CD4-positive, alpha-beta T cell treated with Interleukin-17A for 1 hour (primary cell): Measurements from ENCODE around the gene SMG7.
A peak's percentile ranks its signal among the peaks of the same experiment; 100 is the strongest.

Experiments used
- DNase-seq: peaks from one replicate; pipeline ENCODE4 v3.0.0-alpha.2; 2020

The SMG7 gene

DNA sequence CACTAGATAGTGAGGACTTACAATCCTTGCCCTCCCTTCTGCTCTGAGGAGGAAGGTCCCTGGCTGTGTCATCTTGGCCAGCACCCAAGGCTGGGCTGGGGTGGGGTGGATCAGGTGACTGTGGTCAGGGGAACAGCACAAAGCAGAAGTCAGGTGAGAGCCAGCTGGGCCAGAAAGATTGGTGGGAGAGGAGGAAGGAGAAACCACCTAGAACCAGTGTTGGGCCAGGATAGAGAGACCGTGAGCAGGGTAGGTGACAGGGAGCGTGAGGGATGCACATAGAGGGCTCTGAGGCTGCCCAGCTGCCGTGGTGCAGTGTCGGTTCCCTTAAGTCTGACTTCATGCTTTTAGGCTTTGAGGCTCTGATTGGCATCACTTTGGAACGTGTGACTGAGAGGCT lies 95.3 kb downstream of the SMG7 start:
- no peak for DNase-seq

DNA sequence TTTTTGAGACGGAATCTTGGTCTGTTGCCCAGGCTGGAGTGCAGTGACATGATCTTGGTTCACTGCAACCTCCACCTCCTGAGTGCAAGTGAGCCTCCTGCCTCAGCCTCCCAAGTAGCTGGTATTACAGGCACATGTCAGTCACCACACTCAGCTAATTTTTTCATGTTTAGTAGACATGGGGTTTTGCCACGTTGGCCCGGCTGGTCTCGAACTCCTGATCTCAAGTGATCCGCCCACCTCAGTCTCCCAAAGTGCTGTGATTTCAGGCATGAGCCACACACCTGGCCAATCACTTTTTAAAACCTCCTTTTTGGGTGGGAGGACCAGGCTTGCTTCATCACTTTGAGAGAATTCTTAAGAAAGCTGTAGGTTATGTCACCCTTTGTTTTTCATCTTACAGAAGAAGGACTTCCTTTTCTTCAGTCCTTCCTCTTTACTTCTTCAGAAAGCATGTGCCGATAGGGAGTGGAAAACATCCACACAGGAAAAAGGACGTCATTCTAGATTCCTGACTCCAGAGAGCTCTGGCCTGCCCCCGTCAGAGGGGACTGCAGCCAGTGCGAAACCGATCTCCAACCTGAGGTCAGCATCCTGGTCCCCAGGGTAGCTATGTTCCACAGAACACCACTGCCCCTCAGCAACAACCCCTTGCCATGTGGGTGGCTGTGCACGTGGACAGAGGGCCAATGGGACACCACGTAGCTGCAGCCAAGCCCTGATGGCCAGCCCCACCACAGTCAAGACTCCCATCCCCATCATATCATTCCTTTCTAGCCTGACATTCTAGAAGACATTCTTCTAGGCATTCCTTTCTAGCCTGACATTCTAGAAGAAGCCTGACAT lies 96.1 kb downstream of the SMG7 start:
- no peak for DNase-seq

DNA sequence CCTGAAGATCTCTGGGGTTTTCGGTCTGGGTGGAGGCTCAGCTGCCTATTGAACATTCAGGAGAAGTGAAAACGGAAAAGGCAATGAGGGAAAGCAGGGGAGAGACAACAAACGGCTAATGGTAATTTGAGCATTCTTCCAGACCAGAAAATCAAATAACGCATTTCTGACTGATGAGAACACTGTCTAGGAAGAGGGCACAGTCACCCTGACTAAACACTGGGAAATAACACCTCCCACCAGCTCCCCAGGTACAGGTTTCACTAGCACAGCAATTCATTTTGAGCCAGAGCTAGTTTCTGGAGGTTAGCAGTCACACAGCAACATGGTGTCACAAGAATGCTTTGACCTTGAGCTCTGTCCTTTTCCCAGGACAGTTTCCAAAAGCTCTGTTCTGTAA lies 96.8 kb downstream of the SMG7 start:
- no peak for DNase-seq

DNA sequence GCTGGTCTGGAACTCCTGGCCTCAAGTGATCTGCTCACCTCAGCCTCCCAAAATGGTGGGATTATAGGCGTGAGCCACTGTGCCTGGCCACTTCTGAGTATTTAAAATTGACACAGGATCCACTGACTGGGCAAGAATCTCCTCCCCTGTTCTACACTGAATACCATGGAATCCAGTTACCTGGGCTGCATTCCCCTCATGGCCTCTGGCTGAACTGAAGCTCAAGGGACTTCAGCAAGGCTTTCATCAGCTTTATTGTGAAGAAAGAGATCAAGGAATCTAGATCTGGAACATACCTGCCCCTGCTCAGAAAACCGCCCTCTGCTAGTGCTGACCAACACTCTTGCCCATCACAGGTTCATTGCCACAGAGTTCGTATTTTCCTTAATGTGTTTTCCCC lies 97.5 kb downstream of the SMG7 start:
- no peak for DNase-seq

DNA sequence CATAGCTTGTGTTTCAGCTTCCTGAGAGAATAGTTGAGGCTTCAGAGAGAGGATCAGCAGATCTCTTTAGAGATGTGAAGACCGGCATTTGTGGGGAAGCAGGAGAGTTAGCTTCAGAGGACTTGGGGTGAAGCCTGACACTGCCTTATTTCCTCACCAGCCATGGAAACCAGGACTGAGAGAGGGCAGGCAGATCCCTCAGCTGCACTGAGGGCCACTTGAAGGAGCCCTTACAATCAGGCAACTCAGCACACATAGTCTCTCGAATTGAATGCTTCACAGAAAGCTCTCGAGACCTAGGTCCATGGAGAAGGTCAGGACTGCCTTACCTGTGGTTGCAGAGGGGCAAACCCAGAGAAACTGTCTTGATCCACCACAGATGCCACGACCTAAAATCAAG lies 98.2 kb downstream of the SMG7 start:
- no peak for DNase-seq

DNA sequence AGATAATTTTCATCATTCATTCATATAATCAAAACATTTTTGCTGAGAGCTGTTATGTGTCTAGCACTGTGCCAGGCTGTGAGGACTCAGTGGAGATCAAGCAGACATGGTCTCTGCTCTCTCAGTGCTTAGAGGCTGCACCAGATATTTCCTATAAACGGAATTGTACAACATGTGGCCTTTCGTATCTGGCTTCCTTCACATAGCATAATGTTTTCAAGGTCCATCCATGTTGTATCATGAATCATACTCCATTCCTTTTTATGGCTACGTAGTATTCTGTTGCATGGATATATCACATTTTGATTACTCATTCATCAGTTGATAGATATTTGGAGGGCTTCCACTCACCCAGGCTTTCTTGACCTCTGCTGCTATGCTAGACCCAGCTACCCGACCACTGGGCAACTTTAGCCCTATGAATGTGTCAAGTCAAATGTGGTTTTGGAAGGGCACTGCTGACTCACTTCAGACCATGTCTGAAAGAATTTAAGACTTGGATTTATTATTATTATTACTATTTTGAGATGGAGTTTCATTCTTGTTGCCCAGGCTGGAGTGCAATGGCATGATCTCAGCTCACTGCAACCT lies 99.5 kb downstream of the SMG7 start:
- DNase-seq = no peak

DNA sequence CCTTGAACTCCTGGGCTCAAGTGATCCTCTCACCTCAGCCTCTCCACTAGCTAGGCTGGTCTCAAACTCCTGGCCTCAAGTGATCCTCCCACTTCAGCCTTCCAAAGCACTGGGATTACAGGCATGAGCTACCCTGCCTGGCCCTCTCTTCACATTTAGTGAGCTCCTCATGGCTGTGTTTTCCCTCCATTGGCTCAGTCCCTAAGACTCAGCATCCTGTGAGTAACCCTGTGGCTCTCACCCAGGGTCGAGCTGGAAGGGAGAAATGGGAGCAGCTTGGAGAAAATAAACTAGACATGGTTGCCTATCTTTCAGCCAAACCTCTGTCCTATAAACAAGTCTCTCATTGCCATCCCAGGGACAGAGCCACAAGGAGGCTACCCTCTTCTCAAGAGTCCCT lies 100.4 kb downstream of the SMG7 start:
- DNase-seq = no peak

DNA sequence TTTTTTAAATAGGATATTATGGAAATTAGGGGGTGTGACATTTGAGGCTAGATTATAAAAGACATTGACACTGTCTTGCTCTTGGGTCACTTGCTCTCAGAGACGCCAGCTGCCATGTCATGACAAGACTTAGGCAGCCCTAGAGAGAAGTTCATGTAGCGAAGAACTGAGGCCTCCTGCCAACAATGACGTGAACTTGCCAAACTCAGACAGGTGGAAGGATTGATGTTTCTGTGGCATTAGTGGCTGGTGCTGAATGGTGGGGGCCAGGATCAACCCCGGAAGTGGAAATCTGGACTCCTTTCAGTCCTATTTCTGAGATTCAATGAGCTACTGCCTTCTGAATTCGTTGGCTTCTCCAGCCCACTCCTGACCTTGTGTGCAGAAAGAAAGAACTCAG lies 103.3 kb downstream of the SMG7 start:
- DNase-seq = no peak

DNA sequence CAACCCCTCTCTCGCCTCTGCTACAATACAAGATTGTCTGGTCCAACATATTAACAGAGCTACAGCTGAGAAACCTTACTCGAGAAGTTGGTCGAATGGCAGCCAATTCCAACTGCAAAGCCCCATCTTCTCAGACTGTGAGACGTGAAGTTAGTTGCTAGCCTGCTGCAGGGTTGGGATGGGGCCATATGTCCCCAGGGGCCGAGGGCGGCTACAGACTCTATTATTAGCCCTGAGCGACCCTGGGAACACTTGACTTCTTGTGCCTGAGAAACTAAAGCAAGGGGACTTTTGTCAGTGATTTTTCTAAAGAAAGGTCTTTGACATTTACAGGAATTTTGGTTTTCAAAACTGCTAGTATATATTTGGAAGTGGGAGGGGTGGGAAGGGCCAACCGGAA lies 104.2 kb downstream of the SMG7 start:
- DNase-seq = no peak

DNA sequence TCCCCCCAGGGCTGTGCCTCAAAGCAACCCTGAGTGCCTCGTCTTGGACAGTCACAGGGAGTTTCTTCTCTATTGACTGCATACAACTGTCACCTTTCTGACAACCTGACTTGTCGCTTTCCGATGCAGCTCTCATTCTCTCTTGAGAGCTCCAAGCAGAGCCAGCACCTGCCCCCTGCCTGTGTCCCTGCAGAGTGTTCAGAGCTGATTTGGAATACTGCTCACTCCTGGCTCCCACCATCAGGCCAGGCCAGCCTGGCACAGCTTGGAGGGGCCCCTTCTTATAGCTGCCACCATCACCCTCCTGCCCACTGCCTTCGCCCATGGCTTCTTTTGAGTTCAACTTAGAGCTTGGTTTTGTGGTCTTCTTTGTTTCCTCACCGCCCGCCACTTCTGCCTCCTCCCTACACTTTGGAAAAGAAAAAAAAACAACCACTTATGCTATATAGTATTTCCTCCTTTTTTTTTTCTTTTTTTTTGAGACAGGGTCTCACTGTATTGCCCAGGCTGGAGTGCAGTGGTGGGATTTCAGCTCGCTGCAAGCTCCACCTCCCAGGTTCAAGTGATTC lies 105.7 kb downstream of the SMG7 start:
- DNase-seq = no peak

DNA sequence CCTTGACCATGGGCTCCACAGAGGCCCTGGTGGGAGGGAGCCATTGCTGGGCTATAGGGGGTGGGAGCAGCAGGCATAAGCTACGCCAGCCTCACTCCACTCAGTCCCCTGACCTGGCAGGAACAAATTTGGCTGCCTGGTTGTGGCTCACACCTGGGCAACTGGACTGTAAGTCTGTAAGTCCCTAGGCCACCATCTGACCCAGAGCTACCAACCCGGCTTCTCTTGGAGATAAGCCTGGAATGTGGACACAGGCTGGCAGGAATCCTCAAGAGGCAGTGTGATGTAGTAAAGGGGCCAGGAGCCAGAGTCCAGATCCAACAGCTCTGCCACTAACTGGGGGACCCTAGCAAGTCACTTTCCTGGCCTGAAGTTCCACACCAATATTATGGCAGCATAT lies 106.6 kb downstream of the SMG7 start:
- DNase-seq = no peak

DNA sequence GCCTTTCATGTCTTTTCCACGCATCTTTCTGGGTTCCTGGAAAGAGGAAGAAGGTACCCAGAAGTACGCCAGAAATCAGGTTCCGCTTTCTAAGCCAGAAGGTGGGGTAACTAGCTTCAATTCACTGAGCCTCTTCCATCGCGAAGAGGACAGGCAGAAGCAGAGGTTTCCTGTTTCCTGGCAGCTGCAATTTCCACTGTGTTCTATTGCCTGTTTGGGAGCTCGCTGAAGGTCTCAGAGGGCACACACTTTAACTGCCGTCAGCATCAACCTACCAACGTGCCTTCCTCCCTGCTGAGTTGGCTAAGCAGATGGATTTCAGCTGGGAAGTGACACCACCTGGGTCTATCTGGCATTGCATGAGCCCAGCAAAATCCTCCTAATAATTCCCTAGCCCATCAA lies 108.0 kb downstream of the SMG7 start:
- peak; percentile 34 for DNase-seq

DNA sequence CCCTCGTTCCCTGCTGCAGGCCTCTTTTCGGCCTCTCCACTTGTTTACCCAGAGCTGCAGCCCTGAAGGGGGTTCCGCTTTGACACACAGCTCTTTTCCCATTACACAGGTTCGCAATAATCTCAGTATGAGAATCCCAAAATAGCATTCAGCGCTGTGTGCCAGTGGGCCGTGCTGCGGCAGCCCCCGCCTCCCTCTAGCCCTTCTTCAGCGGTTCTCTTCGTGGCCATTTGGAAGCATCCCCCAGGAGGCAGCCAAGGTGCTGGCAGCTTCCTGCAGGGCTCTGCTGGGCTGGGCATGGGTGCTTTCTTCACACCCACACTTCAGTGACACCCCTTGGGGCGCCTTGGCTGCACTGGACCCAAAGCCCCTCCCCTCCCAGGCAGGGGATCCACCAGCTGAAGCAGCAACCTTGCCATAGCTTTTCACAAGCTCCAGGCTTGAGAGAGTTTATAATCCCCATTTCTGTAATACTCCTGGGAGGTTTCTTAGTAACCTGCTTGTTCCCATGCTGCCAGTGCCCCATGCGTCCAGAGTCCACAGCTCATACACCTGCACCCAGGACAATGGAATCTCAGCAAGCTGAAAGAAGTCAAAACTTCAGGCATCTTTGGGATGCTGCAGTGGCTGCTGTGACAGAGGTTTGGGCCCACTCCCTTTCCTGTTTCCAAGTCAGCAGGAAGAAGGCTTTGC lies 109.9 kb downstream of the SMG7 start:
- DNase-seq = no peak

DNA sequence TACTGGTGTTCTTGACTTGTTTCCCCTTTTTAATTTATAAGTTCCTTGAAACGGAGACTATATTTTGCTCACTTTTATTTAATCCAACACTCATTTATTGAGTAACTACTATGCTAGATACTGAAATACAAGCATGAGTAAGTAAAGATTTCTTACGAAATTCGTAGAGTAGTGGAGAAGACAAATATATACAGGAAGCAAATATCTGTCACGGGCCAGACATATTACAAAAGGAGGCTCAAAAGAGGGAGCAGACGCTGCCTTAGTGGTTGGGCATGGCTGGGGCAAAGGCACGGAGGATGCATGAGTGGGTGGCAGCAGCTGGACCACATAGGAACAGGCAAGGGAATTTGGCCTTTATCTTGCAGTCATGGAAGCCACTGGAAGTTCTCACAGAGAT lies 111.2 kb downstream of the SMG7 start:
- DNase-seq = peak; percentile 10

DNA sequence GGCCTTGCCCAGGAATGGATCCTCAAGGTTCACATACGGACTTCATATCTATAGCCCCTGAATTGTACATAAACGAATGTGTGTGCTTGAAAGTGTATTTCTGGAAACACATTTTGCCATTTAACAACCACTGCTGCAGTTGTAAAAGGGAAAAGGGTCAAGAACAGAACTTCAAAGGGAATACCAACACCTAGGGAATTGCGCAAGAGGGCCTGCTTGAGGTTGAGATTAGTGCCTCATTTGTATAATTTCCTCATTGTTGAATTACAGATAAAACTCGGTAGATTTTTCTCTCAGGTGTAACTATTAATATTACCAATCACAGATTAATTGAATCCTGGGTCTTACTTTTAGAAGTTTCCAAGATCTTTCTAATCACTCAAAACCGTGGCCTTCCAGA lies 111.8 kb downstream of the SMG7 start:
- no peak for DNase-seq

DNA sequence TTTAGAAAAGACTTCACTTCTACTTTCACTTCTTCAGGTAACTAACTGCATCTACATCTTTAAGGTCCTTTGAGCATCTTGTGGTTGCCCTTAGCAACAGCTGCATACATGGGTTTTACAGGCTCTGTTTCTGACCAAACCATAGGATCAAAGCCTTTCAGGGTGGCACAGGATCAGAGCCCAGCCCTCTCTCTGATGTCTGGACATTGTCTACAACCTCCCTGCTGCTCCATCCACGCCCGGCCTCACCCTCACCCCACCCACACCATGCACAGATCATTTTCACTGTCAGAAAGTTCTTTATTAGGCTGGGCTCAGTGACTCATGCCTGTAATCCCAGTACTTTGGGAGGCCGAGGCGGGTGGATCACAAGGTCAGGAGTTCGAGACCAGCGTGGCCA lies 112.7 kb downstream of the SMG7 start:
- DNase-seq = no peak

DNA sequence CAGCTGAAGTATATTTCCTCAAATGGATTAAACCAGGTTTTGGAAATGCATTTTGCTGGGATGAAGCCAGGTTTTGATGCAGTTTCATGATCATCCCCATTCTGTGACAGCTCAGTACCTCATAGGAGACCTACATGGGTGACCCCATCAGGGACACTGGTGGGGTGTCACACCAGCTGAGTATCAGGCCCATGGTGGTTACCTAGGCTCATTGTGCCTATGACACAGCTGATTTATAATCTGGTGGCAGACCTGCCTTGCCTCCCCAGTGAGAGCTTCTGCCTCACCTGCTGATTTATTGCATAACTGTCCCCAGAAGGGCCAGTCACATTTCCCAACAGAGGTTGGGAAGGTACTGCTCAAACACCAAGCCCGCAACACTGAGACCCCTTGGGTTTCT lies 114.2 kb downstream of the SMG7 start:
- DNase-seq = no peak

DNA sequence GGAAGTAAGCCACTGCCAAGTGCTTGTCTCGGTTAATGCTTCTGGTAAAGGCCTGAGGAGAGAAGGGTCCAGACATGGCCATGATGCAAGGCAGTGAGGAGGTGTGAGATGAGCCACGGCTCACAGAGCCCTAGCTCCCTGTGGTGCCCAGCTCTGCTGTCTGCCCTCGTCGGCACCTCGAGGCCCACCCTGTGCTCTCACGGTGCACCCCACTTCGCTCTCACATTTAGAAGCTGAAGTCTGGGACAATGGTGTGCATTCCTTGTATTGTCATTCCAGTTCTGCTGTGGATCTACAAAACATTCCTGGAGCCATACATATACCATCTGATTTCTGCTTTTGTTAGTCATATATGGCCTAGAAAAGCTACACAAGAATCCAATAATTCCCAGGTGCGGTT lies 114.6 kb downstream of the SMG7 start:
- DNase-seq = no peak

DNA sequence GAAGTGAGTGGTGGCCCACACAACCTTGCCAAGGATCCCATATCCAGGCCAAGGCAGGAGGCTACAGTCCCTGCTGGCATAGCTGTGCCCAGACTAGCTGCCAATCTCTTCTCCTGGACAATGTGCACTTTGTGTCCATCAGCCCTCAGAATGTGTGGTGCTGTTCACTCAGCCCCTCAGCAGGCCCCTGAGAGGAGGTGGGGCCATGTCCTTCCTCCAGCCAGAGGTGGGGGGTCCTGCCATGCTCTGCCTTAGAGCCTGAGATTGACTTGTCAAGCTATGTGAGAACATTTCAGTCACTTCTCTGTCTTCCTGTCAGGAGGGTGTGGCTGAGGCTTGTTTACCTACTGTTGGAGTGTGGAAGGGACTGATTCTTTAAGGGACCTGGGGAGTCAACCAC lies 116.5 kb downstream of the SMG7 start:
- DNase-seq = no peak

DNA sequence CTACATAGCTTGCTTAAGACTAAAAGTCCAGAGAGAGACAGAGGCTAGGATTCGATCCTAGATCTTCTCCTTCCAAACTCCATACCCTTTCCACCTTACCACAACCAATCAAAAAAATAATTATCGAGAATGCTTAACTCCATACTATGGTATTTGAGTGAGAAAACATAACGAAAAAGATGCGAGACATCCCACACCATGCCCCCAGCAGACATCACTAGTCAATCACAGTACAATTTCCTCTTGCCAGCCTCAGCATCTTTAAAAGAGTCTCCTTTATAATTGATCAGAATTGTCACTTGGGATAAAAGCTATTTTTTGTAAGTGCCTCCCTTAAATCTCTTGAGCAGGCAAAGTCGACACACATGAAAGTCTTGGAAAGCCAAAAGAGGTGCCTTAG lies 117.1 kb downstream of the SMG7 start:
- DNase-seq = no peak

DNA sequence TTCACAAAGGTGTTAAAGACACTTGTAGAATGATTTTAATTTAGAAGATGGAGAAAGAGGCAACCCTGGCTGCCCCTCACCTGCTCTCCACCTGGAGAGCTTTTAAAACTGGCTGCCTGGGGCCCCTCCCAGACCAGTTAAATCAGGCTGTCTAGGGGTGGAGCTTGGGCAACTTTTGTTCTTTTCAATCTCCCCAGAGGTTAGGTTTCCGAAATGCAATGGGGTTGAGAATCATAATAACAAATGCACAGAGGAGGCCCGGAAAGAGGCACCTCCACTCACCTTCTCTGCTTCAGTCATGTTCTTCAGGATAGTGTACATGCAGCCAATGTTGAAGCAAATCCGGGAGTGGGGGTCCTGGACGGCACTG lies 117.6 kb downstream of the SMG7 start:
- no peak for DNase-seq

DNA sequence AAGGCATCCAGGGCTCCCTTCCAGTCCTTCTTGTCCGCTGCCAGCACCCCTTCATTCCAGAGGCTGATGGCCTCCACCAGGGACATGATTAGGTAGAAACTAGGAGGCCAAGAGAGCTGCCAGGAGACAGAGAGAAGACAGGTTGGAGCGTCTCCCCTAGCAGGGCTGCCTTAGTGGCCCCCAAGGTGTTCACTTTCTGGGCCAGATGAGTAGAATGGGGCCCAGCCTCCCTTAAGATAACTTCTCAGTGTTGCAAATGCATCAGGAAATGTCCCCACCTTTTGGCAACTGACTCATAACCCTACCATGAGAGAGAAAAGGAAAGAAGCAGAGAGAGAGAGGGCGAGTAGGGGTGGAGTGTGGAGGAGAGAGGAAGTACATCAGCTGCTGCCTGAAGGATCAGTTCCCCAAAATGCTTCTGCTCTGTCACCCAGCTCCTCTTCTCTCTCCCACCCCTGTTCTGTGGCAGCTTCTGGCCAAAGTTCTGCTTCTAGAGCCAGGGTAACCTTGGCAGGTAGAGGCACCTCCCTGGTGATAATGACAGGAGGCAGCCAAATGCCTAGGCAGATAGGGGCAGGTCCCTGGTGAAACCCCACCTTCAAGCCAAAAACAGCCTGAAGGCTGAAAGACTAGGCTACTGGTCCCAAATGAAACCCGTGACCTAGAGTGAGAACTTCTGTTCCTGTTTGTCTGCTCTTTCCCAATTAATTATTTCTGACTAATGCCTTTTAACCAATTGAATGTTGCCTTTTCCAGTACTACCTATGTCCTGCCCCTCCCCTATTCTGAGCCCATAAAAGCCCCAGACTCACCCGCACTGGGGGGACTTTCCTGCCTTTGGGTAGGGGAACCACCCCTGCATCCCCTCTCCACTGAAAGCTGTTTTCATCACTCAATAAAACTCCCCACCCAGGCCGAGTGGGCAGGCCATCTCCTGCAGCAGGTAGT lies 118.2 kb downstream of the SMG7 start, which contains the start of gene NCF2:
NCF2 (minus strand) TSS at position 216 of the 948 bp plus-strand sequence; CDS start at position 86, 130 bp downstream.
- DNase-seq = peak; percentile 42

DNA sequence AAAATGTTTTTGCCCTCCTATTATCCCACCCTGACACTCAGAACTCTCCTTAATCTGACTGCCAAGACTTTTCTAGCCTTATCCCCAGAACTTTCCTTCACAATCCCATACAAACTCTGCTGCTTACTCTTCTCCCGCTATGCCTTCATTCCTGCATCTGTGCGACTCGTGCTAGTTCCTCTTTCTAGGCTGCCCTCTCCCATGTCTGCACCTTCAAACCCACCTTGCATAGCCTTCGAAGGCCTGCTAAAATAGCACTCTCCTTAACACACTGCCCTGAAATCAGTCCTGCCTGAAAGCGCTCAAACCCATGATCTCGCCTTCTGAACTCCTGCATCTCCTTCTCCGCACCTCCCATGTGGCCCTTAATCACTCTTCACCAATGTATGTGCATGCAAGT lies 120.4 kb downstream of the SMG7 start:
- DNase-seq = no peak
